ENCODE results near the gene MAP3K5.

DNA sequence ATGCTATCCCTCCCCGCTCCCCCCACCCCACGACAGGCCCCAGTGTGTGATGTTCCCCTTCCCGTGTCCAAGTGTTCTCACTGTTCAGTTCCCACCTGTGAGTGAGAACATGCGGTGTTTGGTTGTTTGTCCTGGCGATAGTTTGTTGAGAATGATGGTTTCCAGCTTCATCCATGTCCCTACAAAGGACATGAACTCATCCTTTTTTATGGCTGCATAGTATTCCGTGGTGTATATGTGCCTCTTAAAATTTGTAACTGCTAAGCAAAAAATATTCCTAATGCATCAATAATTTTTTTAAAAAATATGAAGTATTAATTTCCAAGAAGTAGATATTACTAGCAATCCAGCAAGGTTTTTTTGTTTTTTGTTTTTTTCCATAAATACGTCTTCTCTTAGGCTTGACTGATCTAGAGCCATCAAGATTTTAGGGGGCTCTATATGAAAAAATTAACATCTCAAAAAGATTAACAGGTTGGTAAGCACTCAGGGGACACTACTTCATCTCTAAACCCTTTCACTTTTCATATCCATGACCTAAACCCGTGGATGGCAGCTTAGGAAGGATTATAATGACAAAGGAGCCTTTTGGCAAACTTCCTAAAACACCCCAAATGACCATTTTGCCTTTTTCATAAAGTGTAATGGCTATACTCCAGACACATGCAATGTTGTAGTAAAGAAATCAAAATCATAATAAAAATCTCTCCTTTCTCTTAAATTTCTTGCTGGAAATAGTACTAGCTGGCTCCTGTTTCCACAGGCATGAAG, 256.2 kb downstream of the MAP3K5 start:
- no peak for TF ChIP-seq RCOR1 (IDR thresholded peaks at IDR 0.05; ENCODE audit: borderline replicate concordance in 1 of 2, low read depth in 2 of 2, low read length in 2 of 2)
- TF ChIP-seq MAFF (IDR thresholded peaks at IDR 0.05; ENCODE audit: low read length) = no peak
- TF ChIP-seq SIN3A (IDR thresholded peaks at IDR 0.05; ENCODE audit: borderline replicate concordance in 2 of 2, control insufficient read depth in 1 of 2, low read depth in 2 of 2, low read length in 2 of 2) = no peak
- TF ChIP-seq MAFK (IDR thresholded peaks at IDR 0.05; ENCODE audit: low read length) = no peak
- no peak for TF ChIP-seq TAF1 (IDR thresholded peaks at IDR 0.05; ENCODE audit: control insufficient read depth, extremely low read depth, insufficient read depth, low read length, severe bottlenecking)
- TF ChIP-seq PHTF2 (CRISPR knock-in tag; IDR thresholded peaks at IDR 0.05) = no peak
- no peak for TF ChIP-seq TBL1XR1 (IDR thresholded peaks at IDR 0.05; ENCODE audit: low read length in 2 of 2)
- no peak for TF ChIP-seq FOXK1 (CRISPR knock-in tag; IDR thresholded peaks at IDR 0.05; ENCODE audit: borderline replicate concordance)
- TF ChIP-seq, protein P1, sequence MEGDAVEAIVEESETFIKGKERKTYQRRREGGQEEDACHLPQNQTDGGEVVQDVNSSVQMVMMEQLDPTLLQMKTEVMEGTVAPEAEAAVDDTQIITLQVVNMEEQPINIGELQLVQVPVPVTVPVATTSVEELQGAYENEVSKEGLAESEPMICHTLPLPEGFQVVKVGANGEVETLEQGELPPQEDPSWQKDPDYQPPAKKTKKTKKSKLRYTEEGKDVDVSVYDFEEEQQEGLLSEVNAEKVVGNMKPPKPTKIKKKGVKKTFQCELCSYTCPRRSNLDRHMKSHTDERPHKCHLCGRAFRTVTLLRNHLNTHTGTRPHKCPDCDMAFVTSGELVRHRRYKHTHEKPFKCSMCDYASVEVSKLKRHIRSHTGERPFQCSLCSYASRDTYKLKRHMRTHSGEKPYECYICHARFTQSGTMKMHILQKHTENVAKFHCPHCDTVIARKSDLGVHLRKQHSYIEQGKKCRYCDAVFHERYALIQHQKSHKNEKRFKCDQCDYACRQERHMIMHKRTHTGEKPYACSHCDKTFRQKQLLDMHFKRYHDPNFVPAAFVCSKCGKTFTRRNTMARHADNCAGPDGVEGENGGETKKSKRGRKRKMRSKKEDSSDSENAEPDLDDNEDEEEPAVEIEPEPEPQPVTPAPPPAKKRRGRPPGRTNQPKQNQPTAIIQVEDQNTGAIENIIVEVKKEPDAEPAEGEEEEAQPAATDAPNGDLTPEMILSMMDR (IDR thresholded peaks at IDR 0.05 in 2 of 3, conservative IDR thresholded peaks at IDR 0.05 in 1 of 3; ENCODE audit: insufficient read depth in 2 of 3, low read depth in 1 of 3, low read length in 3 of 3) = no peak
- no peak for TF ChIP-seq SRSF9 (IDR thresholded peaks at IDR 0.05; ENCODE audit: borderline replicate concordance, low read depth, low read length)
- no peak for TF ChIP-seq NR4A1 (CRISPR knock-in tag; IDR thresholded peaks at IDR 0.05)
- TF ChIP-seq NR4A1 (tag; IDR thresholded peaks at IDR 0.05) = no peak
- TF ChIP-seq, protein P2, sequence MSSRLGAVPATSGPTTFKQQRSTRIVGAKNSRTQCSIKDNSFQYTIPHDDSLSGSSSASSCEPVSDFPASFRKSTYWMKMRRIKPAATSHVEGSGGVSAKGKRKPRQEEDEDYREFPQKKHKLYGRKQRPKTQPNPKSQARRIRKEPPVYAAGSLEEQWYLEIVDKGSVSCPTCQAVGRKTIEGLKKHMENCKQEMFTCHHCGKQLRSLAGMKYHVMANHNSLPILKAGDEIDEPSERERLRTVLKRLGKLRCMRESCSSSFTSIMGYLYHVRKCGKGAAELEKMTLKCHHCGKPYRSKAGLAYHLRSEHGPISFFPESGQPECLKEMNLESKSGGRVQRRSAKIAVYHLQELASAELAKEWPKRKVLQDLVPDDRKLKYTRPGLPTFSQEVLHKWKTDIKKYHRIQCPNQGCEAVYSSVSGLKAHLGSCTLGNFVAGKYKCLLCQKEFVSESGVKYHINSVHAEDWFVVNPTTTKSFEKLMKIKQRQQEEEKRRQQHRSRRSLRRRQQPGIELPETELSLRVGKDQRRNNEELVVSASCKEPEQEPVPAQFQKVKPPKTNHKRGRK (tag; IDR thresholded peaks at IDR 0.05) = no peak
- TF ChIP-seq FOXJ3 (CRISPR knock-in tag; IDR thresholded peaks at IDR 0.05) = no peak
- TF ChIP-seq, protein P3, sequence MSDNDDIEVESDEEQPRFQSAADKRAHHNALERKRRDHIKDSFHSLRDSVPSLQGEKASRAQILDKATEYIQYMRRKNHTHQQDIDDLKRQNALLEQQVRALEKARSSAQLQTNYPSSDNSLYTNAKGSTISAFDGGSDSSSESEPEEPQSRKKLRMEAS (CRISPR knock-in tag; IDR thresholded peaks at IDR 0.05) = no peak
